NCI-H2029 treated with DMSO at 0.1 percent for 48 hours (cell line): ENCODE data around the gene RPRD2.
A peak's percentile ranks its signal among the peaks of the same experiment; 100 is the strongest.
"Not testable (repeated sequence)": the region's sequence is repeated elsewhere in the genome, so short reads cannot be mapped to it uniquely, and the experiment has no call there.

ENCODE experiments used
- DNase-seq: peaks from one replicate; lab custom pipeline; 2025; lab: John Stamatoyannopoulos, UW

RPRD2 gene

GRCh38 chr1:150389650-150390049 lies 25.7 kb downstream of the RPRD2 start:
- DNase-seq, result no peak

GRCh38 chr1:150392627-150393026 lies 28.7 kb downstream of the RPRD2 start:
- DNase-seq, result no peak

- DNase-seq, result not testable (repeated sequence)
Measured at GRCh38 chr1:150395115-150395514, 31.2 kb downstream of the RPRD2 start.

- DNase-seq, result no peak
Measured at GRCh38 chr1:150397392-150398032, 33.6 kb downstream of the RPRD2 start.

- no peak for DNase-seq
Measured at GRCh38 chr1:150404465-150404864, 40.5 kb downstream of the RPRD2 start.

GRCh38 chr1:150405660-150406059 lies 41.7 kb downstream of the RPRD2 start:
- no peak for DNase-seq

GRCh38 chr1:150406483-150406882 lies 42.5 kb downstream of the RPRD2 start:
- no peak for DNase-seq

- no peak for DNase-seq
Measured at GRCh38 chr1:150407330-150407729, 43.4 kb downstream of the RPRD2 start.

GRCh38 chr1:150408800-150409199 lies 44.9 kb downstream of the RPRD2 start:
- no peak for DNase-seq

- DNase-seq, result no peak
Measured at GRCh38 chr1:150409504-150410362, 45.8 kb downstream of the RPRD2 start.

- DNase-seq, result no peak
Measured at GRCh38 chr1:150410582-150411101, 46.7 kb downstream of the RPRD2 start.

- DNase-seq, result no peak
Measured at GRCh38 chr1:150414592-150414991, 50.6 kb downstream of the RPRD2 start.

- DNase-seq, result no peak
Measured at GRCh38 chr1:150415800-150416199, 51.9 kb downstream of the RPRD2 start.

- peak; percentile 59 for DNase-seq
Measured at GRCh38 chr1:150420560-150421265, 56.8 kb downstream of the RPRD2 start.

- no peak for DNase-seq
Measured at GRCh38 chr1:150422541-150422940, 58.6 kb downstream of the RPRD2 start.

GRCh38 chr1:150429805-150430204 lies 65.9 kb downstream of the RPRD2 start:
- DNase-seq, result no peak

GRCh38 chr1:150441121-150441520 lies 77.2 kb downstream of the RPRD2 start:
- DNase-seq, result no peak

GRCh38 chr1:150444232-150444631 lies 80.3 kb downstream of the RPRD2 start:
- no peak for DNase-seq

GRCh38 chr1:150456146-150456647 lies 92.2 kb downstream of the RPRD2 start:
- no peak for DNase-seq

- peak; percentile 47 for DNase-seq
Measured at GRCh38 chr1:150464422-150464826, 100.5 kb downstream of the RPRD2 start.

- no peak for DNase-seq
Measured at GRCh38 chr1:150466964-150467363, 103.0 kb downstream of the RPRD2 start.

- no peak for DNase-seq
Measured at GRCh38 chr1:150469291-150469690, 105.3 kb downstream of the RPRD2 start.
